ENCODE data around the gene XXYLT1.

GRCh38 chr3:195268576-195269309 is 2.2 kb downstream of the XXYLT1 start:
- TF ChIP-seq CTCF (IDR thresholded peaks at IDR 0.05): no peak
- no peak for TF ChIP-seq REST (IDR thresholded peaks at IDR 0.05)
- no peak for TF ChIP-seq RAD21 (conservative IDR thresholded peaks at IDR 0.05 in 1 of 2, IDR thresholded peaks at IDR 0.05 in 1 of 2)
- TF ChIP-seq, protein P1, sequence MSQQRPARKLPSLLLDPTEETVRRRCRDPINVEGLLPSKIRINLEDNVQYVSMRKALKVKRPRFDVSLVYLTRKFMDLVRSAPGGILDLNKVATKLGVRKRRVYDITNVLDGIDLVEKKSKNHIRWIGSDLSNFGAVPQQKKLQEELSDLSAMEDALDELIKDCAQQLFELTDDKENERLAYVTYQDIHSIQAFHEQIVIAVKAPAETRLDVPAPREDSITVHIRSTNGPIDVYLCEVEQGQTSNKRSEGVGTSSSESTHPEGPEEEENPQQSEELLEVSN (IDR thresholded peaks at IDR 0.05; ENCODE audit: borderline replicate concordance, low read depth): no peak
- no peak for TF ChIP-seq NR3C1 (IDR thresholded peaks at IDR 0.05)
- no peak for TF ChIP-seq RCOR1 (IDR thresholded peaks at IDR 0.05; ENCODE audit: low read depth, low read length)
- TF ChIP-seq CEBPB (IDR thresholded peaks at IDR 0.05): no peak
- TF ChIP-seq NPAS2 (CRISPR knock-in tag; IDR thresholded peaks at IDR 0.05; ENCODE audit: borderline replicate concordance): no peak
- TF ChIP-seq TP53 (CRISPR knock-in tag; IDR thresholded peaks at IDR 0.05): no peak
- TF ChIP-seq POLR2A (IDR thresholded peaks at IDR 0.05; ENCODE audit: low read length): no peak

Data from A549 (cell line).